Gastrocnemius medialis (tissue), 4 donors: ENCODE measurements around the gene MED17.

ENCODE experiments used
- POLR2A ChIP-seq, 2 donors: fragments of 450-650 bp; IDR thresholded peaks; one replicate each; pipeline ENCODE4 v1.6.1; 2017; ENCODE audit warnings: antibody characterized with exemption in 2 of 2, mild to moderate bottlenecking in 2 of 2, moderate library complexity in 2 of 2
- TF ChIP-seq, protein P1 (sequence below), 5 experiments: fragments of 450-650 bp in 3 of 5; fragments of 200-600 bp in 2 of 5; sonication (generic) in 2 of 5; IDR thresholded peaks in 4 of 5; conservative IDR thresholded peaks in 1 of 5; 1 replicate in 4 of 5; 2 replicates in 1 of 5; pipeline ENCODE4 v1.5.1; 2016 to 2019; ENCODE audit warnings: antibody characterized with exemption in 5 of 5, mild to moderate bottlenecking in 3 of 5, moderate library complexity in 3 of 5

DNA sequence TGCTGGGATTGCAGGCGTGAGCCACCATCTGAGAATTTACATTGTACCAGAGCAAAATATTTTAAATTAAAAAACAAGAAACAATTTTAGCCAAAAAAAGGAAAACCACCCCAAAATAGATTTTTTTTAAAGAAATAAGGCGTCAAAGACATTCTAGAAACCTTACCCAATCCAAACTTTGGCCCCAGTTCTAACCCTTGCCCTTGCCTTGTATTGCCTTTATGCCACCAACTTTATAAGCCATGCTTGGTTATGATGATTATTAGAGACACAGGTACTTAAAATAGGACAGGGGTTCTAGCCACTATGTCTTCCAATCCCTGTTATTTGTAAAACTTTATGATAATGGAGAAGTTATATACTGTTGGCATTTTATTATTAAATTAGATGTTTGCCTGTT lies 30.8 kb upstream of the MED17 start:
- TF ChIP-seq, protein P1, sequence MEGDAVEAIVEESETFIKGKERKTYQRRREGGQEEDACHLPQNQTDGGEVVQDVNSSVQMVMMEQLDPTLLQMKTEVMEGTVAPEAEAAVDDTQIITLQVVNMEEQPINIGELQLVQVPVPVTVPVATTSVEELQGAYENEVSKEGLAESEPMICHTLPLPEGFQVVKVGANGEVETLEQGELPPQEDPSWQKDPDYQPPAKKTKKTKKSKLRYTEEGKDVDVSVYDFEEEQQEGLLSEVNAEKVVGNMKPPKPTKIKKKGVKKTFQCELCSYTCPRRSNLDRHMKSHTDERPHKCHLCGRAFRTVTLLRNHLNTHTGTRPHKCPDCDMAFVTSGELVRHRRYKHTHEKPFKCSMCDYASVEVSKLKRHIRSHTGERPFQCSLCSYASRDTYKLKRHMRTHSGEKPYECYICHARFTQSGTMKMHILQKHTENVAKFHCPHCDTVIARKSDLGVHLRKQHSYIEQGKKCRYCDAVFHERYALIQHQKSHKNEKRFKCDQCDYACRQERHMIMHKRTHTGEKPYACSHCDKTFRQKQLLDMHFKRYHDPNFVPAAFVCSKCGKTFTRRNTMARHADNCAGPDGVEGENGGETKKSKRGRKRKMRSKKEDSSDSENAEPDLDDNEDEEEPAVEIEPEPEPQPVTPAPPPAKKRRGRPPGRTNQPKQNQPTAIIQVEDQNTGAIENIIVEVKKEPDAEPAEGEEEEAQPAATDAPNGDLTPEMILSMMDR (IDR thresholded peaks at IDR 0.05 in 4 of 5, conservative IDR thresholded peaks at IDR 0.05 in 1 of 5), result no peak
- TF ChIP-seq POLR2A (IDR thresholded peaks at IDR 0.05), result no peak
